ENCODE data around the gene DCHS1. TPM values are rescaled to one million over a fixed set of nuclear protein-coding genes. Genes with fewer than 3 reads are reported as not detected.

The DCHS1 gene
- total and polyA plus RNA-seq, 10 of the 15 experiments (the other 5 are each of a cell fraction or from before 2014, with no cell fraction given), result 0.02 to 0.64 (median 0.18) TPM; not detected in 1

GRCh38 chr11:6571434-6572008 lies 84.1 kb downstream of the DCHS1 start (continued):
- TF ChIP-seq BCL3 (IDR thresholded peaks at IDR 0.05; ENCODE audit: borderline replicate concordance, insufficient read depth, low read depth, low read length, poor library complexity, severe bottlenecking) (no peak), KDM1A (IDR thresholded peaks at IDR 0.05; ENCODE audit: borderline replicate concordance) (no peak), NR2F1 (conservative IDR thresholded peaks at IDR 0.05) (no peak), WRNIP1 (IDR thresholded peaks at IDR 0.05; ENCODE audit: borderline replicate concordance, low read depth, low read length) (no peak), EP300 (IDR thresholded peaks at IDR 0.05; ENCODE audit: borderline replicate concordance in 1 of 2, control insufficient read depth in 1 of 2, low read depth in 2 of 2, low read length in 2 of 2) (no peak), ATF3 (IDR thresholded peaks at IDR 0.05; ENCODE audit: borderline replicate concordance, extremely low read depth, low read depth, low read length) (no peak)

Other genes starting within 250 kb of the DCHS1 start
Only the 7 nearest of the 18 such genes appear.
- 20.5 and 27.3 TPM in 2 replicates for gene RRP8, start 52.2 kb downstream of the DCHS1 start, total RNA-seq (2014; rRNA removed)
- gene RRP8, start 52.2 kb downstream of the DCHS1 start, total RNA-seq (2014; rRNA removed; fragmentation: Illumina TruSeq; extraction: Trizol), result 14.2 and 15.4 TPM in 2 replicates
- 26.3 and 27.3 TPM in 2 replicates for gene RRP8, start 52.2 kb downstream of the DCHS1 start, total RNA-seq (2021)
- gene RRP8, start 52.2 kb downstream of the DCHS1 start, polyA plus RNA-seq (2011; rRNA removed), result 21.7 and 22.5 TPM in 2 replicates
- 21.5 and 26.1 TPM in 2 replicates for gene RRP8, start 52.2 kb downstream of the DCHS1 start, polyA plus RNA-seq (2014; fragmentation: Illumina TruSeq; extraction: Trizol)
- gene RRP8, start 52.2 kb downstream of the DCHS1 start, polyA plus RNA-seq (2014; fragmentation: Nextera tagmentation; extraction: Ambion mirVana), result 10 to 100 TPM in 1 of 2 experiments, 1 to 10 TPM in 1; 4.7 to 15.8 TPM
- gene RRP8, start 52.2 kb downstream of the DCHS1 start, polyA plus RNA-seq (2014; rRNA removed), result 20.6 and 21.8 TPM in 2 replicates
- 10 to 100 TPM; 51.0 to 51.2 TPM for gene RRP8, start 52.2 kb downstream of the DCHS1 start, polyA plus RNA-seq (2016; fragmentation: Nextera tagmentation; extraction: Ambion mirVana)
- 73.7 and 74.2 TPM in 2 replicates for gene ILK, start 52.0 kb downstream of the DCHS1 start, total RNA-seq (2014; rRNA removed)
- 75.0 and 76.6 TPM in 2 replicates for gene ILK, start 52.0 kb downstream of the DCHS1 start, total RNA-seq (2014; rRNA removed; fragmentation: Illumina TruSeq; extraction: Trizol)
- 90.4 and 90.7 TPM in 2 replicates for gene ILK, start 52.0 kb downstream of the DCHS1 start, total RNA-seq (2021)
- gene ILK, start 52.0 kb downstream of the DCHS1 start, polyA plus RNA-seq (2011; rRNA removed), result 121 and 163 TPM in 2 replicates
- 108 and 111 TPM in 2 replicates for gene ILK, start 52.0 kb downstream of the DCHS1 start, polyA plus RNA-seq (2014; fragmentation: Illumina TruSeq; extraction: Trizol)
- gene ILK, start 52.0 kb downstream of the DCHS1 start, polyA plus RNA-seq (2014; fragmentation: Nextera tagmentation; extraction: Ambion mirVana), result 10 to 100 TPM; 51.8 to 77.8 TPM
- 91.9 and 93.7 TPM in 2 replicates for gene ILK, start 52.0 kb downstream of the DCHS1 start, polyA plus RNA-seq (2014; rRNA removed)
- 100 to 1,000 TPM; 105 to 124 TPM for gene ILK, start 52.0 kb downstream of the DCHS1 start, polyA plus RNA-seq (2016; fragmentation: Nextera tagmentation; extraction: Ambion mirVana)
- 167 and 172 TPM in 2 replicates for gene TAF10, start 43.6 kb downstream of the DCHS1 start, total RNA-seq (2014; rRNA removed)
- gene TAF10, start 43.6 kb downstream of the DCHS1 start, total RNA-seq (2014; rRNA removed; fragmentation: Illumina TruSeq; extraction: Trizol), result 115 and 120 TPM in 2 replicates
- gene TAF10, start 43.6 kb downstream of the DCHS1 start, total RNA-seq (2021), result 184 and 192 TPM in 2 replicates
- gene TAF10, start 43.6 kb downstream of the DCHS1 start, polyA plus RNA-seq (2011; rRNA removed), result 88.7 and 152 TPM in 2 replicates
- 146 and 159 TPM in 2 replicates for gene TAF10, start 43.6 kb downstream of the DCHS1 start, polyA plus RNA-seq (2014; fragmentation: Illumina TruSeq; extraction: Trizol)
- gene TAF10, start 43.6 kb downstream of the DCHS1 start, polyA plus RNA-seq (2014; fragmentation: Nextera tagmentation; extraction: Ambion mirVana), result 10 to 100 TPM; 27.2 to 78.9 TPM
- 251 and 257 TPM in 2 replicates for gene TAF10, start 43.6 kb downstream of the DCHS1 start, polyA plus RNA-seq (2014; rRNA removed)
- gene TAF10, start 43.6 kb downstream of the DCHS1 start, polyA plus RNA-seq (2016; fragmentation: Nextera tagmentation; extraction: Ambion mirVana), result 100 to 1,000 TPM in 1 of 2 experiments, 10 to 100 TPM in 1; 26.7 to 203 TPM
- 12.8 and 14.8 TPM in 2 replicates for gene TPP1, start 36.4 kb downstream of the DCHS1 start, total RNA-seq (2014; rRNA removed)
- gene TPP1, start 36.4 kb downstream of the DCHS1 start, total RNA-seq (2014; rRNA removed; fragmentation: Illumina TruSeq; extraction: Trizol), result 7.7 and 9.3 TPM in 2 replicates
- 35.0 and 49.2 TPM in 2 replicates for gene TPP1, start 36.4 kb downstream of the DCHS1 start, total RNA-seq (2021)
- 51.8 and 64.6 TPM in 2 replicates for gene TPP1, start 36.4 kb downstream of the DCHS1 start, polyA plus RNA-seq (2011; rRNA removed)
- gene TPP1, start 36.4 kb downstream of the DCHS1 start, polyA plus RNA-seq (2014; fragmentation: Illumina TruSeq; extraction: Trizol), result 58.9 and 71.1 TPM in 2 replicates
- 10 to 100 TPM in 1 of 2 experiments, 1 to 10 TPM in 1; 7.5 to 14.4 TPM for gene TPP1, start 36.4 kb downstream of the DCHS1 start, polyA plus RNA-seq (2014; fragmentation: Nextera tagmentation; extraction: Ambion mirVana)
- gene TPP1, start 36.4 kb downstream of the DCHS1 start, polyA plus RNA-seq (2014; rRNA removed), result 45.0 and 50.3 TPM in 2 replicates
- 10 to 100 TPM; 38.0 to 38.6 TPM for gene TPP1, start 36.4 kb downstream of the DCHS1 start, polyA plus RNA-seq (2016; fragmentation: Nextera tagmentation; extraction: Ambion mirVana)
- 82.9 and 83.8 TPM in 2 replicates for gene MRPL17, start 27.5 kb upstream of the DCHS1 start, total RNA-seq (2014; rRNA removed)
- gene MRPL17, start 27.5 kb upstream of the DCHS1 start, total RNA-seq (2014; rRNA removed; fragmentation: Illumina TruSeq; extraction: Trizol), result 55.1 and 63.3 TPM in 2 replicates
- 85.8 and 91.7 TPM in 2 replicates for gene MRPL17, start 27.5 kb upstream of the DCHS1 start, total RNA-seq (2021)
- 70.3 and 97.9 TPM in 2 replicates for gene MRPL17, start 27.5 kb upstream of the DCHS1 start, polyA plus RNA-seq (2011; rRNA removed)
- 35.2 and 60.3 TPM in 2 replicates for gene MRPL17, start 27.5 kb upstream of the DCHS1 start, polyA plus RNA-seq (2014; fragmentation: Illumina TruSeq; extraction: Trizol)
- 100 to 1,000 TPM; 170 to 171 TPM for gene MRPL17, start 27.5 kb upstream of the DCHS1 start, polyA plus RNA-seq (2014; fragmentation: Nextera tagmentation; extraction: Ambion mirVana)
- 80.6 and 83.5 TPM in 2 replicates for gene MRPL17, start 27.5 kb upstream of the DCHS1 start, polyA plus RNA-seq (2014; rRNA removed)
- 100 to 1,000 TPM; 122 to 134 TPM for gene MRPL17, start 27.5 kb upstream of the DCHS1 start, polyA plus RNA-seq (2016; fragmentation: Nextera tagmentation; extraction: Ambion mirVana)
- 0.06 and 0.16 TPM in 2 replicates for gene OR2AG2, start 116.2 kb upstream of the DCHS1 start, total RNA-seq (2014; rRNA removed)
- 0.05 and 0.09 TPM in 2 replicates for gene OR2AG2, start 116.2 kb upstream of the DCHS1 start, total RNA-seq (2014; rRNA removed; fragmentation: Illumina TruSeq; extraction: Trizol)
- not detected in 2 replicates for gene OR2AG2, start 116.2 kb upstream of the DCHS1 start, total RNA-seq (2021)
- gene OR2AG2, start 116.2 kb upstream of the DCHS1 start, polyA plus RNA-seq (2011; rRNA removed), result 0.08 and 0.10 TPM in 2 replicates
- gene OR2AG2, start 116.2 kb upstream of the DCHS1 start, polyA plus RNA-seq (2014; fragmentation: Illumina TruSeq; extraction: Trizol), result 0.01 and 0.10 TPM in 2 replicates
- gene OR2AG2, start 116.2 kb upstream of the DCHS1 start, polyA plus RNA-seq (2014; fragmentation: Nextera tagmentation; extraction: Ambion mirVana), result not detected
- gene OR2AG2, start 116.2 kb upstream of the DCHS1 start, polyA plus RNA-seq (2014; rRNA removed), result not detected in 2 replicates
- not detected for gene OR2AG2, start 116.2 kb upstream of the DCHS1 start, polyA plus RNA-seq (2016; fragmentation: Nextera tagmentation; extraction: Ambion mirVana)
- gene OR2AG1, start 127.2 kb upstream of the DCHS1 start, total RNA-seq (2014; rRNA removed), result not detected in 2 replicates
- gene OR2AG1, start 127.2 kb upstream of the DCHS1 start, total RNA-seq (2014; rRNA removed; fragmentation: Illumina TruSeq; extraction: Trizol), result not detected in 2 replicates
- not detected in 2 replicates for gene OR2AG1, start 127.2 kb upstream of the DCHS1 start, total RNA-seq (2021)
- gene OR2AG1, start 127.2 kb upstream of the DCHS1 start, polyA plus RNA-seq (2011; rRNA removed), result not detected in 2 replicates
- not detected in 2 replicates for gene OR2AG1, start 127.2 kb upstream of the DCHS1 start, polyA plus RNA-seq (2014; fragmentation: Illumina TruSeq; extraction: Trizol)
- not detected for gene OR2AG1, start 127.2 kb upstream of the DCHS1 start, polyA plus RNA-seq (2014; fragmentation: Nextera tagmentation; extraction: Ambion mirVana)
- gene OR2AG1, start 127.2 kb upstream of the DCHS1 start, polyA plus RNA-seq (2014; rRNA removed), result not detected in 2 replicates
- gene OR2AG1, start 127.2 kb upstream of the DCHS1 start, polyA plus RNA-seq (2016; fragmentation: Nextera tagmentation; extraction: Ambion mirVana), result not detected

All from GM12878 (cell line).